KOPT-K1 (cell line): ENCODE data around the gene LRFN3.
"Not testable (repeated sequence)": the region's sequence is repeated elsewhere in the genome, so short reads cannot be mapped to it uniquely, and the experiment has no call there.

Source experiments
- H3K27ac ChIP-seq: fragments of 200-600 bp; sonication (generic); 2 replicates; pipeline ENCODE4 v1.5.1; 2016; ENCODE audit warnings: antibody characterized with exemption, mild to moderate bottlenecking, low read depth, low read length; ENCODE audit not compliant: poor library complexity, severe bottlenecking
- H3K36me3 ChIP-seq: fragments of 200-600 bp; sonication (generic); 2 replicates; pipeline ENCODE4 v1.5.1; 2017; ENCODE audit warnings: antibody characterized with exemption, mild to moderate bottlenecking, low read length, moderate library complexity; ENCODE audit not compliant: insufficient read depth
- H3K9me3 ChIP-seq: fragments of 200-600 bp; sonication (generic); 2 replicates; pipeline ENCODE4 v1.5.1; 2017; ENCODE audit warnings: antibody characterized with exemption, low read length, mild to moderate bottlenecking; ENCODE audit not compliant: insufficient read depth, poor library complexity, severe bottlenecking

LRFN3 gene

GRCh38 chr19:35935911-35936737, at the start of gene LRFN3:
LRFN3 (plus strand) TSS chr19:35936374; CDS start chr19:35939426, 3,052 bp downstream.
- no peaks in the 10 kb centered on the region for H3K36me3 ChIP-seq
- H3K27ac ChIP-seq = peak within 1 kb of the TSS; percentile 42
- H3K9me3 ChIP-seq = no peaks in the 10 kb centered on the region

GRCh38 chr19:35887197-35887596, 49.0 kb upstream of the LRFN3 start:
- no peaks in the 10 kb centered on the region for H3K9me3 ChIP-seq
- peaks cover 52% of the 10 kb centered on the region for H3K36me3 ChIP-seq
- H3K27ac ChIP-seq = no peak overlapping the region

GRCh38 chr19:35888398-35888797, 47.8 kb upstream of the LRFN3 start:
- no peak overlapping the region for H3K27ac ChIP-seq
- H3K36me3 ChIP-seq = peaks cover 64% of the 10 kb centered on the region
- H3K9me3 ChIP-seq = no peaks in the 10 kb centered on the region

- H3K27ac ChIP-seq = no peak overlapping the region
- H3K36me3 ChIP-seq = peaks cover 75% of the 10 kb centered on the region
- no peaks in the 10 kb centered on the region for H3K9me3 ChIP-seq
These were observed 46.6 kb upstream of the LRFN3 start for GRCh38 chr19:35889370-35890112.

- H3K36me3 ChIP-seq = peaks cover 82% of the 10 kb centered on the region
- no peak overlapping the region for H3K27ac ChIP-seq
- H3K9me3 ChIP-seq = no peaks in the 10 kb centered on the region
These were observed 46.0 kb upstream of the LRFN3 start for GRCh38 chr19:35890113-35890650.

GRCh38 chr19:35891819-35892218, 44.4 kb upstream of the LRFN3 start:
- not testable (repeated sequence) for H3K9me3 ChIP-seq, H3K27ac ChIP-seq
- peaks cover 95% of the 10 kb centered on the region for H3K36me3 ChIP-seq

GRCh38 chr19:35894342-35894741, 41.8 kb upstream of the LRFN3 start:
- H3K9me3 ChIP-seq = no peaks in the 10 kb centered on the region
- peaks cover 87% of the 10 kb centered on the region for H3K36me3 ChIP-seq
- H3K27ac ChIP-seq = no peak overlapping the region

- no peaks in the 10 kb centered on the region for H3K9me3 ChIP-seq
- no peak overlapping the region for H3K27ac ChIP-seq
- H3K36me3 ChIP-seq = peaks cover 70% of the 10 kb centered on the region
These were observed 40.1 kb upstream of the LRFN3 start for GRCh38 chr19:35895911-35896642.

GRCh38 chr19:35896643-35897040, 39.5 kb upstream of the LRFN3 start:
- Histone ChIP-seq H3K9me3 (no peaks in the 10 kb centered on the region), H3K36me3 (peaks cover 66% of the 10 kb centered on the region), H3K27ac (no peak overlapping the region)

- no peak overlapping the region for H3K27ac ChIP-seq
- no peaks in the 10 kb centered on the region for H3K9me3 ChIP-seq
- peaks cover 56% of the 10 kb centered on the region for H3K36me3 ChIP-seq
These were observed 38.3 kb upstream of the LRFN3 start for GRCh38 chr19:35897706-35898451.

GRCh38 chr19:35898499-35898809, 37.7 kb upstream of the LRFN3 start:
- no peaks in the 10 kb centered on the region for H3K9me3 ChIP-seq
- H3K27ac ChIP-seq = peak overlapping the region; percentile 92
- peaks cover 50% of the 10 kb centered on the region for H3K36me3 ChIP-seq

GRCh38 chr19:35899547-35900214, 36.5 kb upstream of the LRFN3 start:
- peaks cover 38% of the 10 kb centered on the region for H3K36me3 ChIP-seq
- H3K27ac ChIP-seq = peak overlapping the region; percentile 92

GRCh38 chr19:35901055-35901644, 35.0 kb upstream of the LRFN3 start:
- Histone ChIP-seq H3K9me3 (no peaks in the 10 kb centered on the region), H3K27ac (peak overlapping the region; percentile 92), H3K36me3 (peaks cover 23% of the 10 kb centered on the region)

More at GRCh38 chr19:35899547-35900214, 36.5 kb upstream of the LRFN3 start:
- H3K9me3 ChIP-seq = no peaks in the 10 kb centered on the region
